ENCODE measurements around the gene MYDGF.

Gene MYDGF

GRCh38 chr19:4673726-4674125 lies 3.6 kb upstream of the MYDGF start:
- no peak for DNase-seq

GRCh38 chr19:4673216-4673615 lies 3.1 kb upstream of the MYDGF start:
- no peak for DNase-seq

GRCh38 chr19:4671185-4671851 lies 1.2 kb upstream of the MYDGF start:
- DNase-seq = no peak

DNA sequence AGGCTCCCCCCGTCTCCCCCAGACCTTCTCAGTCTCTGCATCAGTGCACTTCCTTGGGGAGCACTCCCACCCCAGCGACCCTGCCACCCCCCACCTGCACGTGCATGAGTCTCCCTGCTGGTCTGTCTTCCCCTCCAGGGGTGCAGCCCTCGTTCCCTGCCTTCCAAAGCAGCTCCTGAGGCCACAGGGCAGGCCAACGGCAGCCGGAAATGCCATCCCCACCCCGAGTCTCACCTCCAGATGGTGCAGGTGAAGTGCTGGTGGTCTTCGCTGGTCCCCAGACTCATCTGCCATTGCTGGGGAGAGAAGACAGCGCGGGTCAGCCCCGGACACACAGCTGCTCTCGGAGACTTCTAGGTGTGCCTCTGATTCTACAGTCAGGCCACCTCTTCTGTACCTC lies 5.5 kb downstream of the MYDGF start:
- no peak for DNase-seq

GRCh38 chr19:4662812-4663211 lies 7.3 kb downstream of the MYDGF start:
- no peak for DNase-seq

- DNase-seq = no peak
Measured at GRCh38 chr19:4662020-4662695, 8.0 kb downstream of the MYDGF start.

DNA sequence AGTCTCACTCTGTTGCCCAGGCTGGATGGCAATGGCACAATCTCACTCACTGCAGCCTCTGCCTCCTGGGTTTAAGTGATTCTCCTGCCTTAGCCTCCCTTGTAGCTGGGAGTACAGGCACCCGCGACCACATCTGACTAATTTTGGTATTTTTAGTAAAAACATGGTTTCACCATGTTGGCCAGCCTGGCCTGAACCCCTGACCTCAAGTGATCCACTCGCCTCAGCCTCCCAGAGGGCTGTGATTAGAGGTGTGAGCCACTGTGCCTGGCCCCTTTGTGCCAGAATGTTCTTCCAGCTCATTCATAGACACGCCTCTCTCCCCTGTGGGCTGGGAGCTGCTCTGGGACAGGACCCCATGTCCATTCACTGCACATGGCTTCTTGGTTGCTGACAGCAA lies 9.1 kb downstream of the MYDGF start:
- DNase-seq = peak; percentile 16

DNA sequence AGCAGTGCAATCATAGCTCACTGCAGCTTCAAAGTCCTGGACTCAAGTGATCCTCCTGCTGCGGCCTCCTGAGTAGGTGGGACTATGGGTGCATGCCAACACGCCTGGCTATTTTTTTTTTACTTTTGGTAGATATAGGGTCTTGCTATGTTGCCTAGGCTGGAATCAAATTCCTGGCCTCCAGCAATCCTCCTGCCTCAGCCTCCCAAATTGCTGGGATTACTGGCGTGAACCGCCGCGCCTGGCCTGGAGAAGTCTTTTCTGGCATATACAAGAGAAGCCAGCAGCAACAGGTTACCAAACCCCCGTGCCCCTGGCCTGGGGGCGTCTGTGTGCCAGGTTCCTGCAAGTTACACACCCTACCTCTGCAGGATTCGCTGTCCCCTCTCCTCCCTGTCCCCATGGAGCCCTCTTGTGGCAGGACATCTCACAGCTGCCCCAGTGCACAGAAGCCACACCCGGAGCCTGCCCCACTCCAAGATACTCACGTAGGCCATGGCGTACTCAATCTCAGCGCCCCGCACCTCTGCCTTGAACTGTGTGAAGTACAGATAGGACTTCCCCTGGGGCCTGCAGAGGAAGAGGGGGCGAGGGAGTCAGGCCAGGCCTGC lies 9.9 kb downstream of the MYDGF start:
- peak; percentile 22 for DNase-seq

DNA sequence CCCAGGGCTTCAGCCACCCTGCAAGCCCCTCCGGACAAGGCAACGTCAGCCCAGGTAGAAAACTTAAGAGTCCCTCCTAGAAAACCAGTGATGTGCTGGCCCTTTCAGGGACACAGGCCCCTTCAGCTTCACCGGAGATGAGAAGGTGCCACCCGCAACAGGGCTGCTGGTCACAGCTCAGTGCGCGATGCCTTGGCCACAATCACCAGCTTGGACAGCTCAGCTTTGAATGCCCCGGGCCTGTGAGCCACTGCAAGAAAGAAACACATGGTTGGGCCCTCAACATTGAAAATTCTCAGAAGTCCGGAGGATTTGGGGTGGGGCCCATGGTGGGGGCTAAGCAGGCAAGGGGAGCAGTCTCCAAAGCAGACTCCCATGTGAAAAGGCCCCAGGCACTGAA lies 12.3 kb downstream of the MYDGF start:
- DNase-seq = no peak

GRCh38 chr19:4657262-4657661 lies 12.9 kb downstream of the MYDGF start:
- DNase-seq = no peak

GRCh38 chr19:4656102-4656501 lies 14.0 kb downstream of the MYDGF start:
- no peak for DNase-seq

DNA sequence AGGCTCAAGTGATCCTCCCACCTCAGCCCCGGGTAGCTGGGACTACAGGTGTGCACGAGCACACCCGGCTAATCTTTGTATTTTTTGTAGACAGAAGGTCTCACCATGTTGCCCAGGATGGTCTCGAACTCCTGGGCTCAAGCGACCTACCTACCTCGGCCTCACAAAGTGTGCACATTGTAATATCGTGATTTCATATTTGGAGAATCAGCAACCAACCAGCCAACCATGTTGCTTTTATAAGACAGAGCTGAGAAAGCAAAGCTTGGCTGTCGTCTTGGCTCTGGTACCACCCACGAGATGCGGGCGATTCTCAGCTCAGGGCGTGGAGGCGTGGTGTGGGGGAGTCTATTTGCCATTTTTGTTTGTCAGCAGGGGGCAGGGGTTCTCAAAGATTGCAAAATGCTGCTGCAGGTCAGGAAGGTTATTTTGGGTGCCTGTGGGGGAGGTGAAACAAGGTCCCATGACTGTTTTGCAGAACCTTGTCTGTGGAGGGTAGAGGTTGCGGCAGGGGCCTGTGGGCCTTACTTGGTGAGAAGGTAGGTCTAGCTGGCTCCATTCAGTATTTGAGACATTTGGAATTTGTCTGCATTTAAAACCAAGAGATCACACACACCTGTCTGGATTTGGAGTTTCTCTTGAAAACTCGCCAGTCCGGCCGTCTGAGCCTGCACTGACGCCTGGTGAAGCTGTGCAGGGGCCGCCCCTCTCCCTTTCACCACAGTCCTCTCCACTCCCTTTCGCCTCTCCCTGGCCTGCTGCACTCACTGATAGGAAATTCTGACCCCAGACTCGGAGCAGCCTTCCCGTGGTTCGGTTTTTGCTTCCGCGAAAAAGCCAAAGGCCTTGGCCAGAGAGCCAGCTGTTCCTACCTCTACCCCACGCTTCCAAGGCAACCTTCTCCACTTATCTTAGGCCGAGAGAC lies 15.4 kb downstream of the MYDGF start:
- DNase-seq = no peak

- DNase-seq = no peak
Measured at GRCh38 chr19:4653793-4654436, 16.2 kb downstream of the MYDGF start.

DNA sequence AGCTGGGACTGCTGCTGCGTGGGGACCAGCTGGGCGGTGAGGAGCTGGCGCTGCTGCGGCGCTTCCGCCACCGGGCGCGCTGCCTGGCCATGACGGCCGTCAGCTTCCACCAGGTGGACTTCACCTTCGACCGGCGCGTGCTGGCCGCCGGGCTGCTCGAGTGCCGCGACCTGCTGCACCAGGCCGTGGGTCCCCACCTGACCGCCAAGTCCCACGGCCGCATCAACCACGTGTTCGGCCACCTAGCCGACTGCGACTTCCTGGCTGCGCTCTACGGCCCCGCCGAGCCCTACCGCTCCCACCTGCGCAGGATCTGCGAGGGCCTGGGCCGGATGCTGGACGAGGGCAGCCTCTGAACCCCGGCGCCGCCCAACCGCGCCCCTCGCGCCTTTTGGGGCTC lies 18.1 kb downstream of the MYDGF start:
- no peak for DNase-seq

DNA sequence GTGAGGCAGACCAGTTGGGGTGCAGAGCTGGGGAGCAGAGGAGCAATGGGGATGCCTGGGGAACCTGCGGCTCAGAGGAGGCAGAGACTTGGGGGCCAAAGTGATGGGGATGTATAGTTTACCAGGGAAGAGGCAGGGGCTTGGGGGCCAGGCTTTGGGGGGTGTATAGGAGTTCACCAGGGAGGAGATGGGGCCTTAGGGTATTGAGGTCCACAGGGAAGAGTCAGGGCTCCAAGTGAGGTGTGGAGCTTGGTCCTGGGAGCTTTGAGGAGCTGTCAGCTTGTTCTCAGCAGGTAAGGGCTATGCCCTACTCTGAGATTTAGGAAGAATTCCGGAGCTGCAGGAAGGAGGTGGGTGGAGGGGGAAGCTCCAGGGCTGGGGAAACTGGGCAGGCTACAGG lies 20.0 kb downstream of the MYDGF start:
- DNase-seq = no peak

GRCh38 chr19:4649392-4650047 lies 20.6 kb downstream of the MYDGF start:
- DNase-seq = no peak

DNA sequence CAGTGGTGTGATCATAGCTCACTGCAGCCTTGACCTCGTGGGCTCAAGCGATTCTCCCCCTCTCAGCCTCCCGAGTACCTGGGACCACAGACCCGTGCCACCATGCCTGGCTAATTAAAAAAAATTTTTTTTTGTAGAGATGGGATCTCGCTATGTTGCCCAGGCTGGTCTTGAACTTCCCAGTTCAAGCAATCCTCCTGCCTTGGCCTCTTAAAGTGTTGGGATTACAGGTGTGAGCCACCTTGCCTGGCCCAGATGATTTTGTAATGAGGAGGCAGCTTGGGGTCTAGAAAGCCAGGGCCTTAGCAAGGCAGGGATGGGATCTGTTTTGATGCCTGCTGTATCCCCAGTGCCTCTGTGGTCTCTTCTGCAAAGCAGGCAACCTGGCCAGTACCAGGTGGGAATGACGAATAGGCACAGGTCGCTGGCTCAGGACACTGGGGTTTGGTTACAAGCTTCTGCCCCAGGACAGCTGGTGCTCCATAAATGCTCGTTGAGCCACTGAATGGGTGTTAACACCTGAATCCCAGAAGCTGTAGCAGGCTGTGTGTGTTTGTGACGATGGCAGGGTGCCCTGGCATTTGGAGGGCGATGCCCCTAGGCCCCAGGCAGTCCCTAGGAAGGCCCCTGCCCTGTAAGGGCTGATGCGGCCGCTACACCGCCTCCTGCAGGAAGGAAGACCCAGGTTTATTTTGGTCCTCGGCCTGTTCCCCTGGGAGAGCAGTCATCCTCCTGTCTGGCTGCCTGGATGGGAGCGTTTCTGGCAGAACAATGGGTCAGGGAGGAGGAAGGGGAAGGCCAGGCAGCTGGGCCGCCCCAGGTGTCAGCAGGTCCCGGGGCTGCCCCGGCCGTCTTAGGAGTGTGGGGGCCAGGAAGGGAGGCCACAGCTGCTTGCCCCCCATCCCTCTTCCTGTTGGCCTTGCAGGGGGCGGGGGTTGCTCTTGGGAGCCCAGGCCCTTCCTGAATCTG lies 22.2 kb downstream of the MYDGF start:
- no peak for DNase-seq

DNA sequence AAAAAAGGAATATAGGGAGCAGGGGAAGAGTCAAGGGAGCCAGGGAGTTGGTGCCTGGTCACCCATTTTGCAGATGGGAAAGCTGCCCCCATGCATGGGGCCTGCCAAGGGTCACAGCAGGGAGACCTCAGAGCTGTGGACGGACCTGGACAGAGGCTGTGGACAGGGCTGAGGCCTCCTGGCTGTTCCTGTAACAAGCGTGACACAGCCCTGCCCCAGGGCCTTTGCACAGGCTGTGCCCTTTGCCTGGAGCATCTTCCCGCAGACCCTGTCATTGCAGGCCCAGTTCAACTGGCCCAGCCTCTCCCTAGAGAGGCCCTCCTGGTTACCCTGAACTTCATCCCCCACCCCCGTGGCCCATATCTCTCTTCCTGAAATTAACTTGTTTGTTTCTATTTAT lies 24.4 kb downstream of the MYDGF start:
- DNase-seq = no peak

- no peak for DNase-seq
Measured at GRCh38 chr19:4642625-4643024, 27.5 kb downstream of the MYDGF start.

DNA sequence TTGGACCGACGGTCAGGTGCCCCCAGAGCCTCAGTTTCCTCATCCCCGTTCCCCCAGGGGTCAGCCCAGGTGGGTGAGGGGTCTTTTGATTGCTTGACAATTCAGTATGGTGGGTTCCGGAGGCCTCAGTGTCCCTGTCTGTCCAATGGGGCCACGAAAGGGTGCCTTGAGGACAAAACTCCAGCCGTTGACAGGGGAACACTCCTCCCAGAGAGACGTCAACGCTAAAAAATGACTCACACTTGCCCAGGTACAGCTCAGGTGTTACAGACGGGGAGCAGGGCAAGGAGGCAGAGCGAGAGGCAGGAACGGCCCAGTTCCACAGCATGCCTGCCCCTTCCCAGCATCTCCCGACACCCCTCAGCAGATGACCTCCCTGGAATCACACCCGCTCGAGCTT lies 29.0 kb downstream of the MYDGF start:
- no peak for DNase-seq
